TTC549 (cell line): ENCODE data around the gene TMOD1.

Experiments
- FAIRE-seq: peaks from 2 replicates; lab custom pipeline; 2012; peaks lifted over from hg19 to GRCh38; lab: Jason Lieb, UNC

TMOD1 gene

DNA sequence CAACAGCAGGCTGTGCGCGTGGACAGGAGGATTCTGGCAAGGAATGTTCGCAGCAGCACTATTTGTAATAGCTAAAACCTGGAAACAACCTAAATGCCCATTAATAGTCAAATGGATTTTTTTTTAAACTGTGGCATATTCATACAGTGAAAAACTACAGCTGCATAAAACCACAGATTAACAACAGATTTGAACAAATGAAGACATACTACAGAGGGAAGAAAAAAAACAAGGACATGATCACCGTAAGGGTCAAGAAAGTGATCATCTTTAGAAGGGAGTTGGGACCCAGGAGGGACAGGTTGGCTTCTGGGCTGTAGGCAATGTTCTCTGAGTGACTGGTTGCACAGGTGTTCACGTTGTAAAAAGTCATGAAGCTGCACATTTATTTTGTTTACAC, 1.2 kb upstream of the TMOD1 start:
- no peak for FAIRE-seq

DNA sequence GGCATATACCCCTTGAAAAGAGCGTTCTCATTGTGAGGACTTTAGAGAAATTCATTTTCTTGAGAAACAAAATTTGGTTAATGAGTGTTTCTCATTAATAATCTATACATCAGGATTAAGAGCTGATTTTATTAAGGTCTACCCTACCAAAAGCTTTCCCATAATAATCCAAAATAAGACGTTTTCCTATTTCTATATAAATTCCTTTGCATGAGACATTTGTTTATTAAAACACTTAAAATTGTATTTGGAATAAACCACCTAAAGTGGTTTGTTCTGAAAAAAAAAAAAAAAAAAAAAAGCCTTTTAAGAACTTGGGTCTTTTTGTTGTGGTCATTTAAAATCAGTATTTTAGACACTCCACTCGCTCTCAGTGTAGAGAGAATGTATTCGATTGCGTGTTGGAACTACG, 695 bp upstream of the TMOD1 start:
- FAIRE-seq: no peak

DNA sequence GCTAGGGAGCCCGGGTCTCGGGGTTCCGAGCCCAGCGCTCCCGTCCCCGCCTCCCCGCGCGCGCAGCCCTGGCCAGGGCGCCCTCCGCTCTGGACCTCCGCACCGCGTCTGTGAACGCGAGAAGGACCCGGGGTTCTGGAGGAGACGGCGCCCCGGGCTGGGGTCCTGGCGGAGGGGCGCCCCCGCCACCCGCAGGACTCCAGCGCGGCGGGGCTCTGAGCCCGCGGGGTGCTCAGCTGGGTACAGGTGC, 431 bp downstream of the TMOD1 start:
- FAIRE-seq: no peak

DNA sequence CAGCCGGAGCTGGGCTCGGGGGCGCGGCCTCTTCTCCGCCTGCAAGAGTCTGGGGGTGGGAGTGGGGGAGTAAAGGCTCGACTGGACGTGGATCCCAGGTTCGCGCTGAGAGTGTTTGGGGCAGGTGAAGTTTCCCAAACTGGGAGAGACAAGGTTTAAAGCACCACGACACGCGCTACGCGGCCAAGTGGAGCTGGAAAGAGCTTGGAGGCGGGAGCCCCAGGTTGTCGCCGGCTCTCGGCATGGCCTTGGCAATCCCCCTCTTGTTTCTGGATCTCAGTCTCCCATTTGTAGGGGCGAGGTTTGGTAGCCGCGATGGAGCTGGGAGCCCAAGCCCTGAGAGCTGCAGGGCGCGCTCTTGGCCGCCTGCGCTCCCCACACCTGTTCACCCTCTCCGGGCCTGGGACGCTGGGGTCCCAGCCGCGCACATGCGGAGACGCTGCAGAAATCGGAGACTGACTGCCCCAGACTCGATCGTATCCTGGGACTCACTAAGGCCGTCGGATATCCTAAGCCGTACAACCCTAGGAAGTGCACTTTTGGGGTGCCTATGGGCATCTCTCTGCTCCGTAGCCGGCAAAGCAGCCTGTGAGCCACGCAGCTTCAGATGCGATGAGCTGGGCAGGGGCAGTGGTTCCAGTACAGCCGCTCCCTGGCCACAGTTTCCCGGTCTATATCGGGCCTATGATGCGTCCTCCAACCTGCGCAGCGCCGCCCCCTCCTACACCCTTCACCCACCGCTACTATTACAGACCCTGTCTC, 937 bp downstream of the TMOD1 start:
- no peak for FAIRE-seq

DNA sequence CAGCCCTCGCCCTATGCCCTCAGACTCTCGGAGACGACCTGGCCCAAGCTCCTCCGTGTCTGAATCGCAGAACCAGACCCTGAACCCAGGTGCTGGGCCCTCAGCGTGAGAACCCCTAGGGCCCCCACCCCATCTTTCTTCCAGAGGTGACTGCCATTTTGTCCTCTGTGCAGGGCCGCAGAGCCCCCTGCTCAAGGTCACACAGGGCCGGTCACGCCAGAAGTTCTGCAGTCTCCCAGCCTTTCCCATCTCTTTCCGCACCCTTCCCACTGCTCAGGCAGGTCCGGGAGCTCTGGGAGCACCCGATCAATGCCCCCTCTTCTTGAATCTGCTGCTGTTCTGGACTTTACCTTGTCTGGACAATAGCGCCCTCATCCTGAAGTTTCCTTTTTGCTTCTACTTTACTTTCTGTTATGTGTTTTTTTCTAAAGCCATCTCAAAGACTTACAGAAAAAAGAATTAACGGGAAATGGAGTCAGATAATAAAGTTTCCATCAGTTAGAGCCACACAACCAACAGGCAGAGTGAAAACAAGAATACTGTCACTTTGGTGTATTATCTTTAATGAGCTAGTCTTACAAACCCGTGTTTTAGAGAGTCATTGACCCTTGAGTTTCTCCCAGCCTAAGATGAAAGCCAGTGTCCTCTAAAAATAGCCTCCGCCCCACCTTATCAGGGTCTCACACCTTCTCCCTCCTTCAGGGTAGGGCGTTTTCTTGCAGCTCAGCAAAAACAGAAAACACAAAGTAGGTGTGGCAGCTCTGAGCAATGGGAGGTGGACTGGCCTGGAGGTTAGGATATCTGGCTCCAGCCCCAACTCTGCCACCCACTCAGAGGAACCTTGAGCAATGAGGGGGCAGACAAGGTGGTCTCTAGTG, 1.8 kb downstream of the TMOD1 start:
- no peak for FAIRE-seq

DNA sequence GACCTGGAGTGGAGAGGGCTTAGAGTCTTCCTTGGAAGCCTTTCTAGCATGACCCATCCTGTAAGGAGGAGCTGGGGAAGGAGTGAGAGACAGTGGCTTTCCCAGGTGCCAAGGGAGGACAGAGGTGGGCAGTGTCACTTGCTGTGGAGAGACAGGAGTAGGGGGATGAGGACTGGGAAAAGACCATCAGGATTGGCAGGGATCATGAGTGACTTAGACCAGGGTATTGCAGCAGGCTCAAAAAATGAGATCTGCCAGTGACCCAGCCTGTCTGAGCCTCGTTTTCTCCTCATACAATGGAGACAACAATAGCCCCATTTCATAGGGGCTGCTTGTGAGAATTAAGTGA, 2.4 kb downstream of the TMOD1 start:
- FAIRE-seq: no peak

DNA sequence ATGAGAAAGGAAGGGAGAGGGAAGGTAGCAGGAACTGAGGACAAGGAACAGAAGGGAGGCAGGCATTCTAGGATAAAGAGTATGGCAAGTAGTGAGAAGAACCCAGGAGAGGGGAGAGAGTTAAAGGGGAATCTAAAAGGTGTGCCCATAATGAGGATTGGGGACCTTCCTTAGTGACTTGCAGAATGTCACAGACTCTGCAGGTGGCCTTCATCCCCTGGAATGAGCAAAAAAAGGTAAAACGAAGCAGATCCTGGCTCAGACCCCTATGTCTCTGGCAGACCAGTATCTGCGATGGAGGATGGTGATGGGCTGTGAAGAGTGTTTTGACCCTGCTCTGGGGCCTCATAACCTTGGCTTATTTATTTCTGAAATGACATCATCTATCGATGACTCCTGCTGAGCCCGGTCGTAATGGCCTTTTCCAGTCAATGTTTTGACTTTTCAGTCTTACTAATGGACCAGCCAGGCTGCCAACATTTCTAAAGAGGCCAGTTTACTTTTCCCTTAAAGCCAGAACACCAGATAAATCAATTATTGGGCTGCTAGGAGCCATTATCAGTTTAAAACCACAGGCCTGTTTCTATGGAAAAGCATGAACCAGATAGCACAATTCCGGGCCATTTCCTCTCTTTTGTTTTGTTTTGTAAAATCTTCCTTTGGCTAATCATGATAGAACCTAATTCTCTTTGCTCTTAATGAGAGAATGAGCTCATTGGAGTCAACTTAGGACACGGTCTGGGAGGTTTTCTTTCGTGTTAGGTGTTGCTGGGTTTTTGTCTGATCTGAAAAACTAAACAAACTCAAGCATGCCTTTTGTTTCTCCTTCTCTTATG, 3.1 kb downstream of the TMOD1 start:
- no peak for FAIRE-seq

DNA sequence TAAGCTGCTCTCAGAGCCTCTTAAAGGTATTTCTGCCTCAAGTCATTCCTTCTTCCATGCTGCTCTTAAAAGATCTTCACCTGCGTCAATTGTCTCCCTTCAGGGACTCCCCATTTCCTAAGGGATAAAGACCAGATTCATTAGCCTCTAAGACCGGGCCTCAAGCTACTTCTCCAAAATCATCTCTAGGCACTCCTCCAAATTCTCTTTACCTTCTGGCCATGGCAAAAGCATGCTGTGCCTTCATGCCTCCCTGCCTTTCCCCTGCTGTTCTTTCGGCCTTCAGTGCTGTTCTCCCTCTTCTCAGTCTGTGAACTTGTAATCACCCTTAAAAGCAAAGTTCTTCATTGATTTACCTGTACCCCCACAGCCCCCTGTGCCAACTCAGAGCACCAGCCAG, 4.4 kb downstream of the TMOD1 start:
- FAIRE-seq: no peak

DNA sequence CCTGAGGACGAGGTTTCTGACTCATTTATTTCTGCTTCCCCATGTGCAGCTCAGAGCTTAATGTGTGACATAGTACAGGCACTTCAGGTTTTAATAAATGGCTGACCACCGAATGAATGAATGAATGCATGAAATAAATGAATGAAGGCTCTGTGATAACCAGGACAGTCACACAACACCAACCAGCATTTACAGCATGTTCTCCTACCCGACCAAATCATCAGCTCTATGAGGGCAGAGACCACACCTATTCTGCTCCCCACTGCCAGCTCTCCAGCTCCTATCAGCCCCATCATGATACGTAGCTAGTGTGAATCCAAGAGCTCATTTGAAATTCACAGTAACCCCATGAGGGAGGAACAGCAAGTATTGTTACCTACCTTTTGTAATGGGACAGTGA, 4.8 kb downstream of the TMOD1 start:
- FAIRE-seq: no peak

DNA sequence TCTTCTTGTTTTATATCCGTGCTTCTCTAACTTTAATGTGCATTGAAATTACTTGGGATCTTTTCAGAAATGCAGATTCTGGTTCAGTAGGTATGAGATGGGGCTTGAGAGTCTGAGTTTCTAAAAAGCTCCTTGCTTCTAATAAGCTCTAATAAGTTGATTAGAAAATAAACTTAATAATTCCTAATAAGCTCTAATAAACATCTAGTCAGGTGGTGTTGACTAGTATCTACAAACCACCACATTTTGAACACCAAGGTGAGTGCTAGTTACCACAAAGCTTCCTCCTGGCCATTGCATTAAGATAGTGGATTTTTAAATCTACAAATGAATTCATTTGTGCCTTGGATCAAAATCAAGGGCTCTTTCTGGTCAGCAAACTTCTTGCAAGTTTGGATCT, 5.3 kb downstream of the TMOD1 start:
- no peak for FAIRE-seq

DNA sequence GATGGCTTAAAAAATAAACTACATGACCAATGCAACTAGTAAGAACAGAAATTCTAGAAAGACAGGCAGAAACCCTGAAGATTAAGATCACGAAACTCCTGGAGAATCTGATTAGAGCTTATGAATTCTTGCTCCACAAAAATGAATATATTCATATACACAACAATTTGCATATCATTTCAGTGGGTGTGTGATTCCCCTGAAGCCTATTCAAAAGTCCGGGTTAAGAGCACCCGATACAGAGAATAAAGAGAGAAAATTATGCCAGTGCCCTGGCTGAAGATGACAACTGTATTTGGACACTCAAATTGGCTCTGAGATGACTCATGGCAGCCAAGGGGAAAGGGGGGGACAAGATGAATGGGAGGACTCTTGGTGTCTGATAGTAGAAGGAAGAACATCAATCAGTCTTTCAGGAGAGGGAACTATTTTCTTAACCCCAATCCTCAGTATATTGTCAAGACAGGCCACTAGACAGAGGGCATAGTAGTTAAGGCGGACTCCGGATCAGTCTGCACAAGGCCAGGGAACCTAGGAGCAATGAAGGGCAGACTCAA, 6.0 kb downstream of the TMOD1 start:
- no peak for FAIRE-seq

DNA sequence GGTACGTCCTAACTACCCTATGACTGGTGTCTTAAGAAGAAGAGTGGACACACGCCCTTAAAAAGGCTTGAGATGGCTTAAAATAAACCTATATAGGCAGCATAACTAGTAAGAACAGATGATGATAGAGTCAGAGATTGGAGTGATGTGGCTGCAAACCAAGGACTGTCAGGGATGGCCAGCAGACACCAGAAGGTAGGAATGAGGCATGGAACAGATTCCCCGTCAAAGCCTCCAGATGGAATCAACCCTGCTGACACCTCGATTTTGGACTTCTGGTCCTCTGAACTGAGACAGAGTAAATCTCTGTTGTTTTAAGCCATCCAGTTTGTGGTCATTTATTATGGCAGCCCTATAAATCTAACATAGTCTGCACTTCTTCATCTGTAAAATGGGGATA, 7.4 kb downstream of the TMOD1 start:
- FAIRE-seq: no peak

DNA sequence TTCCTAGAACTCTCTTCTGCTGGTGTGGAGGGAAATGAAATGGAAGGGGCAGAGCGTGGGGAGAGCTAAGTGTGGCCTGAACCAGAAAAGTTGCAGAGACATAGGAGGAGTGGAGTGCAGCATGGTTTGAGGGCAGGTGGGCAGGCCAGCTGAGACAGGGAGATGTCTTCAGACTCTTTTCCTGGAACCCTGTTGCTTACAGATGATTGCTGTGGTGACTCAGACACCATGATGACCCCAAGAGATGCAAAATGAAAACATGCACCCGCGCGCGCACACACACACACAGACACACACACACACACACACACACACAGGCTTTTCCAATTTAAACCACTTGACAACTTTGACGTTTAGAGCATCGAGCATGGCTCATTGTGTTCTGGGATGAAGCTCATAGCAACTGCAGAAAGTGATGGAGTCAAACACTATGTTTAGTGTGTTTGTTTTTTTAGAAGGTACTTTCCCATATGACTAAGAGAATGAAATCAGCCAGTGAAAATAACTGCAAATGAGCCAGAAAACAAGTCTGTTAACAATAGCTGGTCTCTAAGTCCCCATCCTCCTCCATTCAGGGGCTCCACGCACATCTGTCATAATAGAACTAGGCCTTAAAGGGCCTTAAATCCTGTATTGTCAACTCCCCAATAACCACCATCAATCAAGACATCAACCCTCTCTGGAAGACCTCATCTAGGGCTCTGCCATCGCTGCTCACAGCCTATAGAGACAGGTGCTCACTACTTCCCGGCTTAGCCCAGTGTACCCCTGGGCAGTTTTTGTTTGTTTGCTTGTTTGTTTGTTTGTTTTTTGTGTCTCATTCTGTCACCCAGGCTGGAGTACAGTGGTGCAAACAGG, 9.6 kb downstream of the TMOD1 start:
- no peak for FAIRE-seq

DNA sequence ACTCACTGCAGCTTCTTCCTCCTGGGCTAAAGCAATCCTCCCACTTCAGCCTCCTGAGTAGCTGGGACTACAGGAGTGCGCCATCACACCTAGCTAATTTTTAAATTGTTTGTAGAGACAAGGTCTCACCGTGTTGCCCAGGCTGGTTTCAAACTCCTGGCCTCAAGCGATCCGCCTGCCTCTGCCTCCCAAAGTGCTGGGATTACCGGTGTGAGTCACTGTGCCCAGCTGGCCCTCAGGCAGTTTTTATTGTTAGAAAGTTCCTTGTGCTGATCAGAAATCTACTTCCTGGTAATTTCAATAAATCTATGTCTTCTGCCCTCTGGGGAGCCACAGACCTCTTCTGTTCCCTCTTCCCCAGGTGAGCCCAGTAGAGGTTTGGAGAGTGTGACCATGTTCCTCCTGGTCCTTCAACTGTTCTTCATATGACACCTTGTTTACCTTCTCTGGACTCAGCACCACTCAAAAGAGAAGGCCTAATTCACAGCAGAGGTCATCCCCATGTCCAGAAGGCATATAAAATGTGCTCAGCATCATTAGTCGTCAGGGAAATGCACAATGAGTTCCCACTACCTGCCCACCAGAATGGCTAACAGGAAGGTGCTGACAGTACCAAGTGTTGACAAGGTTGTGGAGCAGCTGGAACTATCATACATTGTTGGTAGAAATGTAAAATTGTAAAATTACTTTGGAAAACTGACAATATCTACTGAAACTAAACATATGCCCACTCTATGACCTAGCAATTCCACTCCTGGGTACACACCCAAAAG, 10.4 kb downstream of the TMOD1 start:
- FAIRE-seq: no peak

DNA sequence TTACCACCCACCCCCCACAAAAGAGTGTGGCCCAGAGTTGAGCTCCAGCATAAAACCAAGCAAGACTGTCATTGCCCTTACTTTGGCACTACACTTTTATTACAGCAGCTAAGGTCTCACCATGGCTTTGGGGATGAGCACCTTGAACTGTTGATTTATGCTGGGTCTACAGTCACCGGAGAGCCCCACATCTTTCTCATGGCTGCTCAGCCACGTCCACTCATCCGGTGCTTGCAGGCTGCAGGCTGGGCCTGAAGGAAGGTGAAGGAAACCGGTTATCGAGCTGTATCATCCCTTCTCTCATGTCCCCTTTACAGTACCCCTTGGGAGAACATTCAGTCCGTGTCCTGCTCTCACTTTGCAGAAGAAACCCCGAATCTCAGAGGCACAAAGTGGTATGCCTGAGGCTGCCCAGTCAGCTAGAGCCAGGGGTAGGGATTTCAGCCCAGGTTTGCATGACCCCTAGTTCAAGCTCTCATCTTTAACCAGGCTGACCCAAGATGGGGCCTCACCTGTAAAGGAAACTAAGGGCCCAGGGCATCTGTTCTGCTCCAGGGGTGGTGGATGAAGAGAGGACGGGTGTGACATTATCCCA, 11.6 kb downstream of the TMOD1 start:
- no peak for FAIRE-seq

DNA sequence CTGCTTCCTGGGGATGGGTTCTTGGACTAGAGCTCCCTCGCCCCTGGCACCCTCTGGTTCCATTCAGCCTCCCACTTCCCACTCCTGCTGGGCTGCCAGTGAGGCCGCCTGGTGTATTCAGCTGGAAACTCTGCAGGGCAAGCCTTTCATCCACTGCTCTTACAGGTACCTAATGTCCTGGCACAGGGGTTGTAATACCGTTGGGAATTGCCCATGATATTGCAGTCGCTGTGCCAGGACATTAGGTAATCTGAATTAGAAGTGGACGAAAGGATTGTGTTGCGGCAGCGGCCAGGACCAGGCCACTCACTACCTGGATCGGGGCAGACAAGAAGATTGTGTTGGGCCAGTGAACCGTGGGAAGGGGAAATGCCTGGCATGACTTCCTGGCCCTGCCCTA, 13.1 kb downstream of the TMOD1 start:
- no peak for FAIRE-seq

DNA sequence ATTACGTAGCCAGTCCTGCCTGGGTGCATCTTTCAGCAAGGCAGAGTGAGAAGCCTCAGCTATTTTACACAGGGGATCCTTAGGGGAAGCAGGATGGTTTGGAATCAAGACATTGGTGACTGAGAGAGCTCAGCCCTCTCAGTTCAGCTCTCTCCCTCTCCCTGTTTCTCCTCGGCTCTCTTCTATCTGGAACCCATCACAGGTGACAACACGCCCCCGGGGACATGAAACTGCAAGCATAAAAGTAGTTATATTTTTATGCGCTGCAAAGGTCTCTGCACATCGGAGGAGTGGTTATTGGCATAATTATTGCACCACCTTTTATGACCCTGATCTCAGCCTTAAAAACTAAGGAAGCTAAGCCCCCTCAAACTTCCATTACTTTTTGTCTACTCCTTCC, 14.2 kb downstream of the TMOD1 start:
- no peak for FAIRE-seq

DNA sequence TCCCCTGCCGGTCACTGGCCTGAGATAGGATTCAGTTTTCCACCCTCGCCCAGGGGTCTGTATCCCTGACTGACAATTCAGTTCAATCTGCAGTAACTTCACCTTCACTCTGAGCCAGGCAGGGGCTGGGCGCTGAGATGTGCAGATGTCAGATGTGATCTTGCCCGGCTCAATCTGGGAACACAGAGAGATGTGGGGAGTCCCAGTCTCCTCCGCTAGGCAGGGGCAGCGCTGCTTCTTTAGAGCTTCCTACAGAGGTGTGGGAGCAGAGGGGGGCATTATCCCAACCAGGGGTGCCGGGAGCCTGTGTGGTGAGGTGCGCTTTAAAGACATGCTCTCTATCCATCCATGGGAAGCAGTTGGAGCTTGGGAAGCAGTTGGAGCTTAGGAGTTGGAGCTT, 14.6 kb downstream of the TMOD1 start:
- no peak for FAIRE-seq

DNA sequence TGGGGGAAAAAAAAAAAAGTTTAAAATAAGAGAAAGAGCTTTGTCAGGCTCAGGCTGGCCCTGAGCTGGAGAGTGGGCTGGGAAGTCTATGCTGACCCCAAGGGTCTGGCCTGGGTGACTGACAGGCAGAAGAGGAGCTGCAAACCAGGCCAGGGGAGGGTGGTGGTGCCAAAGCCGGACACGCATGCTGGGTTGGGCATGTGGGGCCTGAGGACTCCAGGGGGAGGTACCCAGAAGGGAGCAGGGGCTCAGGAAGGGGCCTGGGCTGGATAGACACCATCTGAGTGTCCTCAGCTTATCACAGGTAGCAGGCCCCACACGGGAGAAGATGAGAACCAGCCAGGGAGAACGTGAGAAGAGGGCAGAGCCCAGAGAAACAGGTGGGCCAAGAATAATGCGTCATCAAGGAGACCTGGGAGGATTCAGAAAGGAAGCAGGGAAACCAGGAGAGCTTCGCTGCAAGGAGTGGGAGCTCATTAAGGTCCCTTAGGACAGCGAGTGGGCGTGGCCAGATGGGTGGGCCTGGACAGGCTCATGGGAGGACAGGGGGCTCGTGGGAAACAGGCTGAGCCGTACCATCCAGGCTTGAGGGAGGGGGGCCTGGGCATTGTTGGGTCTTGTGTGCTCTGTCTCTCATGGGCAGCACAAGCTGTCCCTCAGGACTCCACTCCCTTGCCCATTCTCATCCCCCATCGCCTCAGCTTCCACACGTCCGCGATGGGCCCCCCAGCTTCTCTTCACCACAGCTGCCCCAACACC, 16.0 kb downstream of the TMOD1 start:
- FAIRE-seq: no peak
